ENCODE data around the gene DDX54.

The DDX54 gene

DNA sequence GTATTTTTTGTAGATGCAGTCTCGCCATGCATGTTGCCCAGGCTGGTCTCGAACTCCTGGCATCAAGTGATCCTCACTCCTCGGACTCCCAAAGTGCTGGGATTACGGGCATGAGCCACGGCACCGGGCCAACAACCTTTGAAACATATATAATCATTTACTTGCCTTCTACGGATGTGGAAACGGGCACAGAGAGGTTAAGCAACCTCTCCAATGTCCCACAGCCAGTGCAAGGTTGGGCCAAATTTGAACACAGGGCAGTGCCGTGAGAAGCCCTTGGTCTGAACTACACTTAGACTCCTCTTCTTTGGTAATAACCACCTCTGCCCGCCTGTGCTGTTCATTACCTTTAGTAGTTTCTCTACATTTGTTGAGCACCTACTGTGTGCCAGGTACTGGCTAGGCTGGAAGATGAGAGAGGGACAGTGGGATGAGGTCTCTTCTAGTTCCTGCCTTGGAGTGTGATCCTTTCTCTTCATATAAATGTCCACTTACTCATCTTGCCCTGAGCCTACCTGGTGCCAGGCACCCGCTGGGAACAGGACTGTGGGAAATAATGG, 2.2 kb downstream of the DDX54 start:
- TF ChIP-seq, protein P1, sequence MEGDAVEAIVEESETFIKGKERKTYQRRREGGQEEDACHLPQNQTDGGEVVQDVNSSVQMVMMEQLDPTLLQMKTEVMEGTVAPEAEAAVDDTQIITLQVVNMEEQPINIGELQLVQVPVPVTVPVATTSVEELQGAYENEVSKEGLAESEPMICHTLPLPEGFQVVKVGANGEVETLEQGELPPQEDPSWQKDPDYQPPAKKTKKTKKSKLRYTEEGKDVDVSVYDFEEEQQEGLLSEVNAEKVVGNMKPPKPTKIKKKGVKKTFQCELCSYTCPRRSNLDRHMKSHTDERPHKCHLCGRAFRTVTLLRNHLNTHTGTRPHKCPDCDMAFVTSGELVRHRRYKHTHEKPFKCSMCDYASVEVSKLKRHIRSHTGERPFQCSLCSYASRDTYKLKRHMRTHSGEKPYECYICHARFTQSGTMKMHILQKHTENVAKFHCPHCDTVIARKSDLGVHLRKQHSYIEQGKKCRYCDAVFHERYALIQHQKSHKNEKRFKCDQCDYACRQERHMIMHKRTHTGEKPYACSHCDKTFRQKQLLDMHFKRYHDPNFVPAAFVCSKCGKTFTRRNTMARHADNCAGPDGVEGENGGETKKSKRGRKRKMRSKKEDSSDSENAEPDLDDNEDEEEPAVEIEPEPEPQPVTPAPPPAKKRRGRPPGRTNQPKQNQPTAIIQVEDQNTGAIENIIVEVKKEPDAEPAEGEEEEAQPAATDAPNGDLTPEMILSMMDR (conservative IDR thresholded peaks at IDR 0.05; ENCODE audit: control insufficient read depth, insufficient read depth, low read depth, low read length): no peak
- no peak overlapping the region for H3K4me3 ChIP-seq (ENCODE audit: control insufficient read depth, low read depth, low read length)
- DNase-seq (ENCODE audit: low read depth): no peak

- no peak overlapping the region for H3K4me3 ChIP-seq (ENCODE audit: control insufficient read depth, low read depth, low read length)
- TF ChIP-seq, protein P1 (conservative IDR thresholded peaks at IDR 0.05; ENCODE audit: control insufficient read depth, insufficient read depth, low read depth, low read length): no peak
Measured at GRCh38 chr12:113181975-113182374, 3.3 kb downstream of the DDX54 start.

GRCh38 chr12:113180333-113180732, 4.9 kb downstream of the DDX54 start:
- TF ChIP-seq, protein P1 (conservative IDR thresholded peaks at IDR 0.05; ENCODE audit: control insufficient read depth, insufficient read depth, low read depth, low read length): no peak
- no peak overlapping the region for H3K4me3 ChIP-seq (ENCODE audit: control insufficient read depth, low read depth, low read length)
- peak; percentile 30 for DNase-seq (ENCODE audit: low read depth)

More at GRCh38 chr12:113181975-113182374, 3.3 kb downstream of the DDX54 start:
- no peak for DNase-seq (ENCODE audit: low read depth)

DNA sequence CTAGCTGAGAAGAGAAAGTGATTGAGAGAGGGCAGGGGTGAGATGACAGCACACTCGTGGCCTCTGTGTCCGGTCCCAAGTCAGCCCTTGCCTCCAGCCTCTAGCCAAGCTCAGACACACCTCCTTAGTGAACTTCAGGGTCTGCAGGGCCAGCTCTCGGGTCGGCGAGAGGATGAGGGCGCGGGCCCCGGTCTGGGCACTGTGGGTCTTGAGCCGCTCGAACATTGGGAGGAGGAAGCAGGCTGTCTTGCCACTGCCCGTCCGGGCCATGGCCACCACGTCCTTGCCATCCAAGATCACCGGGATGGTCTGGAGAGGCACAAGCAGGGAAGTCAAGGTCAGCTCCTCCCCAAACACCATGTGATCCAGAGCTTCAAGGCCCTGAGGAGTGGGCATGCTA, 6.3 kb downstream of the DDX54 start:
- no peak overlapping the region for H3K4me3 ChIP-seq (ENCODE audit: control insufficient read depth, low read depth, low read length)
- no peak for DNase-seq (ENCODE audit: low read depth)
- TF ChIP-seq, protein P1 (conservative IDR thresholded peaks at IDR 0.05; ENCODE audit: control insufficient read depth, insufficient read depth, low read depth, low read length): no peak

DNA sequence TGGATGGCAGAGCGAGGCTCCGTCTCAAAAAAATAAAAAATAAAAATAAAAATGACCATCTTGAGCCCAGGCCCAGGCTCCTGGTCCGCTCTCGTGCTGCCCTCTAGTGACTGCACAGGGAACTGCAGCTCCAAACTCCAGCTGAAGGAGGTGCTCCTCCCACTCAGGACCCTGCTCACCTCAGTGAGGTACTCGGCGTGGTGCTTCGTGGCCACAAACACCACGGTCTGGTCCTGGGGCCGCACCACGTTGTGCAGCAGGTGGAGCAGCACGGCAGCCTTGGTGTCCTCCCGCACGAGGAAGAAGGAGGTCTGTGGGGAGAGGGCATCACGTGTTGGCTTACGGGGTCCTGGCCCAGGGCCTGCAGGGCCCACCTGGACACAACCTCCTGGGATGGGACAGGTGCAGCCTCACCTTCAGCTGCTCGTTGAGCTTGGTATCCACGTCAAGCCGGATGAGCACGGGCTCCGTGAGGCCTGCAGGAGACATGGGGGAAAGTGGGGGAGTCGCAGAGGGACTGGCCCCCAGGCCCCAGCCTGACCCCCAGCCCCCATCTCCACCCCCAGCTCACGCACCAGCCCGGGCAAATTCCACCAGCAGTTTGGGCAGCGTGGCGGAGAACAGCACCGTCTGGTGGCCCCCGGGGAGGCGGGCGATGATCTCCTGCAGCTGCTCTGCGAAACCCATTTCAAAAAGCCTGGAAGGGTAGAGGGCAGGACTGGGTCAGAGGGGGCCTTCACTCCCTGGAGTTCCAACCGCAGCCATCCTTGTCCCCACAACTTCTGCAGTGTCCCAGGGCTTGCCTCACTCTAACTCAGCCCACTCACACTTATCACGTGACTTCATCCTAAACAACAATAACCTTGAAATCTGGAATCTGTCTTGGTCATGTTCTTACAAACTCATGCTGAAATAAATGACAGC, 10.6 kb downstream of the DDX54 start:
- no peak overlapping the region for H3K4me3 ChIP-seq (ENCODE audit: control insufficient read depth, low read depth, low read length)
- DNase-seq (ENCODE audit: low read depth): peak; percentile 60
- TF ChIP-seq, protein P1 (conservative IDR thresholded peaks at IDR 0.05; ENCODE audit: control insufficient read depth, insufficient read depth, low read depth, low read length): peak; percentile 96

DNA sequence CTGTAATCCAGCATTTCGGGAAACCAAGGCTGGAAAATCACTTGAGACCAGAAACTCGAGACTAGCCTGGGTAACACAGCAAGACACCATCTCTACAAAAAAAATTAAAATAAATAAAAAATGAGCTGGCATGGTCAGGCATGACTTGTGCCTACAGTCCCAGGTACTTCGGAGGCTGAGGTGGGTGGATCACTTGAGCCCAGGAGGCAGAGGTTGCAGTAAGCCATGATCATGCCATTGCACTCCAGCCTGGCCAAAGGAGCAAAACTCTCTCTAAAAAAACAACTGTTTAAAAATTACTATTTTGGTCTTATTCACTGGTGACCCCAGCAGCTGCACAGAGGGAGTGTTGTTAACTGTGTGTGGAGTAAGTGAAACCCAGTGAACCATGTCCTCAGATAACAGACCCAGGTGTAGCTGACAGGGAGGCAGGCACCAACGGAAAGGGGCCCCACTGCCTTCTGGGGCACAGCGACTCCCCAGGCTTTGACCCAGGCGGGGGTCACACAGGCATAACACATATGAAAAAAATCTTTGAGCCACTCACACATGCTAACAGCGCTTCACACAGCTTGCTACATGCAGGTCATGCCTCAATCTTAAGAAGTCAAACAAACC, 12.1 kb downstream of the DDX54 start:
- H3K4me3 ChIP-seq (ENCODE audit: control insufficient read depth, low read depth, low read length): no peak overlapping the region
- TF ChIP-seq, protein P1 (conservative IDR thresholded peaks at IDR 0.05; ENCODE audit: control insufficient read depth, insufficient read depth, low read depth, low read length): no peak
- no peak for DNase-seq (ENCODE audit: low read depth)

Measured in fibroblast of mammary gland (primary cell).